ENCODE measurements around the gene CNTNAP5. TPM values are rescaled to one million over a fixed set of nuclear protein-coding genes. Genes with fewer than 3 reads are reported as not detected.

The CNTNAP5 gene
- not detected in 2 replicates for total RNA-seq

DNA sequence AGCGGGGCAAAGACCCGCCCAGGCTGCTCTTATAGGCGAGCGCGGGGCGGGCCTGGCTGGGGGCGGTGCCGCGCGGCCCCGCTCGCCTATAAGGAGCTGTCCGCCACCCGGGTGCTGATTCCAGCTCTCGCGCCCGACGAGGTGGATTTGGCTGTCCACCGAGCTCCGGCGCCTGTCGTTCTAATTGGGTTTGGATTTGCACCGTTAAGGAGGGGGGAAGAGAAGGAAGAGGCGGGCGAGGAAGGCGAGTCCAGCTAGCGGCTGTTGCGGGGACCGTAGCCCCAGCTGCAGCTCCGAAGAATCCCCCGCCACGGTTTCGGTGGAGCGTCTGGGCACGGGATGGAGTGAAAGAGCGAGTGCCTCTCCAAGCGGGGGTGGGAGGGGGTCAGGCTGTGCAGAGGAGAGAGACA lies at the start of gene CNTNAP5:
TSS of gene CNTNAP5 (plus strand) at position 117 of the 410 bp plus-strand sequence. CDS start 364 bp downstream, outside the sequence.

Small RNA genes within 50 kb of the gene (small RNA-seq; reads per million reads assigned to genes)
- gene AC019159.1 (not detected), gene MTND5P22 (not detected), gene RNA5SP102 (not detected)
